Activated naive CD8-positive, alpha-beta T cell treated with anti-CD3 and anti-CD28 coated beads for 36 hours (primary cell): Measurements from ENCODE around the gene ANKRD13B. TPM values are rescaled to one million over a fixed set of nuclear protein-coding genes. Genes with fewer than 3 reads are reported as not detected.
A peak's percentile ranks its signal among the peaks of the same experiment; 100 is the strongest.

Experiments used
- DNase-seq: peaks from one replicate; pipeline ENCODE4 v3.0.0; 2021
- H3K27ac Mint-ChIP-seq: one replicate; pipeline ENCODE4 v1.8.0; 2022; ENCODE audit warnings: mild to moderate bottlenecking, moderate library complexity, mixed read lengths
- H3K27me3 Mint-ChIP-seq: one replicate; pipeline ENCODE4 v1.8.0; 2022; ENCODE audit warnings: mild to moderate bottlenecking, mixed read lengths
- H3K36me3 Mint-ChIP-seq: one replicate; pipeline ENCODE4 v1.8.0; 2021; ENCODE audit warnings: mild to moderate bottlenecking, mixed read lengths
- H3K4me1 Mint-ChIP-seq: one replicate; pipeline ENCODE4 v1.8.0; 2021; ENCODE audit warnings: mixed read lengths
- H3K4me3 Mint-ChIP-seq: one replicate; pipeline ENCODE4 v1.8.0; 2022; ENCODE audit warnings: mild to moderate bottlenecking, moderate library complexity, mixed read lengths
- H3K9me3 Mint-ChIP-seq: one replicate; pipeline ENCODE4 v1.8.0; 2022; ENCODE audit warnings: mixed read lengths
- total RNA-seq, 2 experiments: library from RNA; stranded (reverse); gene quantifications; one replicate each; pipeline ENCODE4 v1.2.3, GENCODE V29; 2021

The ANKRD13B gene
- total RNA-seq, 2 experiments from 2014 or later = 17.9 to 20.8 TPM

GRCh38 chr17:29573871-29574731 is 18.8 kb upstream of the ANKRD13B start:
- Mint-ChIP-seq H3K27ac (peak overlapping the region; percentile 3), H3K4me1 (peaks cover 16% of the 10 kb centered on the region), H3K36me3 (peaks cover 16% of the 10 kb centered on the region), H3K27me3 (no peaks in the 10 kb centered on the region), H3K4me3 (no peak overlapping the region), H3K9me3 (no peaks in the 10 kb centered on the region)
- DNase-seq = no peak

- Mint-ChIP-seq H3K9me3 (no peaks in the 10 kb centered on the region), H3K4me1 (peaks cover 13% of the 10 kb centered on the region), H3K36me3 (peaks cover 19% of the 10 kb centered on the region), H3K27me3 (no peaks in the 10 kb centered on the region), H3K4me3 (no peak overlapping the region), H3K27ac (peak overlapping the region; percentile 3)
- DNase-seq = no peak
Measured at GRCh38 chr17:29574732-29575510, 18.0 kb upstream of the ANKRD13B start.

- Mint-ChIP-seq H3K27ac (no peak overlapping the region), H3K36me3 (peaks cover 24% of the 10 kb centered on the region), H3K27me3 (no peaks in the 10 kb centered on the region), H3K9me3 (no peaks in the 10 kb centered on the region), H3K4me3 (no peak overlapping the region), H3K4me1 (peaks cover 18% of the 10 kb centered on the region)
- DNase-seq = no peak
Measured at GRCh38 chr17:29575511-29576213, 17.3 kb upstream of the ANKRD13B start.

GRCh38 chr17:29576214-29577000 is 16.5 kb upstream of the ANKRD13B start:
- no peak for DNase-seq
- Mint-ChIP-seq H3K36me3 (peaks cover 30% of the 10 kb centered on the region), H3K4me1 (peaks cover 24% of the 10 kb centered on the region), H3K27me3 (no peaks in the 10 kb centered on the region), H3K9me3 (no peaks in the 10 kb centered on the region), H3K4me3 (no peak overlapping the region), H3K27ac (no peak overlapping the region)

GRCh38 chr17:29577001-29577370 is 15.9 kb upstream of the ANKRD13B start:
- DNase-seq = no peak
- Mint-ChIP-seq H3K4me3 (no peak overlapping the region), H3K27me3 (no peaks in the 10 kb centered on the region), H3K27ac (no peak overlapping the region), H3K9me3 (no peaks in the 10 kb centered on the region), H3K4me1 (peaks cover 24% of the 10 kb centered on the region), H3K36me3 (peaks cover 31% of the 10 kb centered on the region)

- H3K4me1 Mint-ChIP-seq = peaks cover 24% of the 10 kb centered on the region
- no peak overlapping the region for H3K27ac Mint-ChIP-seq
- no peak overlapping the region for H3K4me3 Mint-ChIP-seq
- no peaks in the 10 kb centered on the region for H3K27me3 Mint-ChIP-seq
- no peak for DNase-seq
- no peaks in the 10 kb centered on the region for H3K9me3 Mint-ChIP-seq
- peaks cover 37% of the 10 kb centered on the region for H3K36me3 Mint-ChIP-seq
Measured at GRCh38 chr17:29577385-29578211, 15.3 kb upstream of the ANKRD13B start.

- no peak overlapping the region for H3K27ac Mint-ChIP-seq
- no peaks in the 10 kb centered on the region for H3K27me3 Mint-ChIP-seq
- H3K36me3 Mint-ChIP-seq = peaks cover 44% of the 10 kb centered on the region
- DNase-seq = no peak
- no peak overlapping the region for H3K4me3 Mint-ChIP-seq
- no peaks in the 10 kb centered on the region for H3K9me3 Mint-ChIP-seq
- peaks cover 15% of the 10 kb centered on the region for H3K4me1 Mint-ChIP-seq
Measured at GRCh38 chr17:29578626-29579485, 14.1 kb upstream of the ANKRD13B start.

- peaks cover 18% of the 10 kb centered on the region for H3K4me1 Mint-ChIP-seq
- peaks cover 43% of the 10 kb centered on the region for H3K36me3 Mint-ChIP-seq
- no peaks in the 10 kb centered on the region for H3K27me3 Mint-ChIP-seq
- H3K4me3 Mint-ChIP-seq = no peak overlapping the region
- H3K9me3 Mint-ChIP-seq = no peaks in the 10 kb centered on the region
- peak; percentile 88 for DNase-seq
- peak overlapping the region; percentile 75 for H3K27ac Mint-ChIP-seq
Measured at GRCh38 chr17:29579866-29580771, 12.8 kb upstream of the ANKRD13B start.

- no peak for DNase-seq
Measured at GRCh38 chr17:29581583-29582253, 11.2 kb upstream of the ANKRD13B start.

GRCh38 chr17:29582254-29582765 is 10.6 kb upstream of the ANKRD13B start:
- no peaks in the 10 kb centered on the region for H3K27me3 Mint-ChIP-seq
- no peak overlapping the region for H3K27ac Mint-ChIP-seq
- peaks cover 40% of the 10 kb centered on the region for H3K36me3 Mint-ChIP-seq
- peaks cover 39% of the 10 kb centered on the region for H3K4me1 Mint-ChIP-seq
- no peaks in the 10 kb centered on the region for H3K9me3 Mint-ChIP-seq
- H3K4me3 Mint-ChIP-seq = no peak overlapping the region
- DNase-seq = no peak

More at GRCh38 chr17:29581583-29582253, 11.2 kb upstream of the ANKRD13B start:
- H3K4me1 Mint-ChIP-seq = peaks cover 33% of the 10 kb centered on the region
- peaks cover 40% of the 10 kb centered on the region for H3K36me3 Mint-ChIP-seq
- H3K4me3 Mint-ChIP-seq = no peak overlapping the region
- no peaks in the 10 kb centered on the region for H3K9me3 Mint-ChIP-seq
- no peaks in the 10 kb centered on the region for H3K27me3 Mint-ChIP-seq
- H3K27ac Mint-ChIP-seq = no peak overlapping the region

GRCh38 chr17:29582772-29583171 is 10.2 kb upstream of the ANKRD13B start:
- Mint-ChIP-seq H3K27me3 (no peaks in the 10 kb centered on the region), H3K27ac (no peak overlapping the region), H3K9me3 (no peaks in the 10 kb centered on the region), H3K4me3 (no peak overlapping the region), H3K4me1 (peaks cover 43% of the 10 kb centered on the region), H3K36me3 (peaks cover 37% of the 10 kb centered on the region)
- DNase-seq = no peak
